ENCODE measurements around the gene PRSS36.
"Not testable (repeated sequence)": the region's sequence is repeated elsewhere in the genome, so short reads cannot be mapped to it uniquely, and the experiment has no call there.

Gene PRSS36

GRCh38 chr16:31183432-31184428 is 33.9 kb upstream of the PRSS36 start:
- DNase-seq (ENCODE audit: low read depth in 2 of 2) = no peak

- no peak for DNase-seq (ENCODE audit: low read depth in 2 of 2)
These were observed 32.5 kb upstream of the PRSS36 start for GRCh38 chr16:31182391-31182790.

GRCh38 chr16:31181102-31181830 is 31.4 kb upstream of the PRSS36 start:
- DNase-seq (ENCODE audit: low read depth in 2 of 2) = no peak

GRCh38 chr16:31179747-31180459 is 30.0 kb upstream of the PRSS36 start, which contains the start of gene FUS:
Gene FUS (plus strand): TSS chr16:31180139. CDS start chr16:31180215, 76 bp downstream.
- DNase-seq (ENCODE audit: low read depth in 2 of 2) = peak; percentile 68 to 69

GRCh38 chr16:31179219-31179746 is 29.4 kb upstream of the PRSS36 start:
- DNase-seq (ENCODE audit: low read depth in 2 of 2) = no peak

- DNase-seq (ENCODE audit: low read depth in 2 of 2) = no peak
These were observed 27.3 kb upstream of the PRSS36 start for GRCh38 chr16:31177136-31177535.

GRCh38 chr16:31170048-31170447 is 20.2 kb upstream of the PRSS36 start:
- not testable (repeated sequence) for DNase-seq (ENCODE audit: low read depth in 2 of 2)

- DNase-seq (ENCODE audit: low read depth in 2 of 2) = no peak
These were observed 19.0 kb upstream of the PRSS36 start for GRCh38 chr16:31168848-31169247.

GRCh38 chr16:31167315-31167714 is 17.4 kb upstream of the PRSS36 start:
- no peak for DNase-seq (ENCODE audit: low read depth in 2 of 2)

- no peak for DNase-seq (ENCODE audit: low read depth in 2 of 2)
These were observed 7.3 kb upstream of the PRSS36 start for GRCh38 chr16:31157136-31157535.

- not testable (repeated sequence) for DNase-seq (ENCODE audit: low read depth in 2 of 2)
These were observed 1.1 kb upstream of the PRSS36 start for GRCh38 chr16:31150976-31151375.

GRCh38 chr16:31149332-31149731 is 534 bp downstream of the PRSS36 start:
- DNase-seq (ENCODE audit: low read depth in 2 of 2) = no peak

- DNase-seq (ENCODE audit: low read depth in 2 of 2) = no peak
These were observed 970 bp downstream of the PRSS36 start for GRCh38 chr16:31148896-31149295.

GRCh38 chr16:31148281-31148728 is 1.6 kb downstream of the PRSS36 start:
- no peak for DNase-seq (ENCODE audit: low read depth in 2 of 2)

- DNase-seq (ENCODE audit: low read depth in 2 of 2) = no peak
These were observed 2.3 kb downstream of the PRSS36 start for GRCh38 chr16:31147574-31147973.

GRCh38 chr16:31145398-31145990 is 4.4 kb downstream of the PRSS36 start:
- DNase-seq (ENCODE audit: low read depth in 2 of 2) = no peak

- DNase-seq (ENCODE audit: low read depth in 2 of 2) = not testable (repeated sequence)
These were observed 5.4 kb downstream of the PRSS36 start for GRCh38 chr16:31144418-31144817.

GRCh38 chr16:31143694-31144148 is 6.1 kb downstream of the PRSS36 start:
- DNase-seq (ENCODE audit: low read depth in 2 of 2) = no peak

GRCh38 chr16:31143011-31143693 is 6.7 kb downstream of the PRSS36 start:
- no peak for DNase-seq (ENCODE audit: low read depth in 2 of 2)

Data from fibroblast of skin of left biceps (primary cell).